Measurements from ENCODE around the gene LSS. TPM values are rescaled to one million over a fixed set of nuclear protein-coding genes. Genes with fewer than 3 reads are reported as not detected.

Gene LSS
- total and polyA plus RNA-seq, 2 of the 8 experiments (the other 6 are each of a cell fraction or from before 2014, with no cell fraction given), result 96.1 to 123 TPM

DNA sequence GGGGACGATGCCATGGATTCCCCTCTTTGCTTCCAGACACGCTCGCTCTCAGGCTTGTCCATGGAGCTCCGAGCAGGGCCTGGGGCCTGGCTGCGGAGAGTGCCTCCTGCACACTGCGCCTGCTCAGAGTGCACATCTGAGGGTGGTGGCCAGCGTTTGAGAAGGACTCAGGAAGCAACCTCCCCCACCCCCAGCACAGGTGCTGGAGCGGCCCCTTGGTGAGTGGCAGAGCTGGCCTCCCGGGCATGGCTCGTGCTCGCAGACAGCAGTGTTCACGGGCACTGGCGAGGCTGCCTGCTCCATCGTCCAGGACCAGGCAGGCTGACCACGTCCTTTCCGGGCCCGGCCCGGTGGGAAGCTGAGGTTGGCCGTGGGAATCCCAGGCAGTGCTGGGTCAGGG lies 47.1 kb downstream of the LSS start:
- 0 out of 2 replicates have a peak overlapping the region, but pooled peaks have one; percentile 52 for H2BK5ac ChIP-seq (ENCODE audit: low read depth, low read length)
- no peak overlapping the region for H3K23ac ChIP-seq (ENCODE audit: insufficient read length)
- H3K27ac ChIP-seq (ENCODE audit: low read depth, low read length), result peak overlapping the region; percentile 50; the same call in 1 of the 2 replicates
- H3K56ac ChIP-seq (replicated peaks; ENCODE audit: insufficient read length, low read depth, low read length), result no peak overlapping the region
- no peak overlapping the region for H3K14ac ChIP-seq (ENCODE audit: insufficient read length)
- H2AFZ ChIP-seq (ENCODE audit: low read length), result no peak overlapping the region
- H4K91ac ChIP-seq (replicated peaks; ENCODE audit: insufficient read length, low read length), result no peak overlapping the region
- 0 out of 2 replicates have a peak overlapping the region, but pooled peaks have one; percentile 39 for H2AK5ac ChIP-seq (ENCODE audit: low read depth, low read length)
- H4K20me1 ChIP-seq (replicated peaks in 1 of 2; ENCODE audit: control insufficient read depth in 1 of 2, insufficient read depth in 2 of 2, low read length in 2 of 2), result peaks cover 0 to 11% of the 10 kb centered on the region in 2 experiments
- H3K27me3 ChIP-seq (replicated peaks in 1 of 4; ENCODE audit: control insufficient read depth in 3 of 4, extremely low read depth in 1 of 4, insufficient read depth in 3 of 4, low read length in 3 of 4), result no peaks in the 10 kb centered on the region
- DNase-seq (ENCODE audit: low read depth in 1 of 2, low spot score in 2 of 2), result no peak
- CTCF ChIA-PET (ENCODE audit: partially characterized antibody), result interaction anchor here (0.8 to 2.5 kb wide), 3 partner anchors 28 to 39 kb away, joined by 3 to 8 read pairs (median 4); no protein-coding TSS in a partner anchor
- H4K8ac ChIP-seq (ENCODE audit: extremely low read depth, insufficient read depth, low read length), result peak overlapping the region; percentile 85
- peaks cover 0 to 2% (median 0%) of the 10 kb centered on the region in 4 experiments; a peak in 1 of 8 replicates for H3K36me3 ChIP-seq (ENCODE audit: control insufficient read depth in 2 of 4, insufficient read depth in 4 of 4, low read length in 3 of 4)
- H3K4me2 ChIP-seq (ENCODE audit: insufficient read depth in 1 of 2, low read depth in 2 of 2, low read length in 2 of 2), result no peak overlapping the region
- no peak for FAIRE-seq
- POLR2A ChIA-PET (ENCODE audit: partially characterized antibody), result no interaction called here
- no peaks in the 10 kb centered on the region for H3K9me3 ChIP-seq (ENCODE audit: insufficient read depth in 2 of 2, low read depth in 1 of 2, low read length in 1 of 2)
- no peak overlapping the region for H2BK15ac ChIP-seq (ENCODE audit: low read length)
- H2BK120ac ChIP-seq (replicated peaks; ENCODE audit: low read depth, low read length), result no peak overlapping the region
- no peak overlapping the region for H2BK20ac ChIP-seq (ENCODE audit: low read length)
- H3K4me3 ChIP-seq (ENCODE audit: extremely low read depth in 1 of 4, insufficient read depth in 2 of 4, low read depth in 3 of 4, low read length in 4 of 4), result no peak overlapping the region
- H4K5ac ChIP-seq (ENCODE audit: insufficient read length, low read depth, low read length), result no peak overlapping the region
- peaks cover 5% of the 10 kb centered on the region; the same call in 1 of the 2 replicates for H3K79me1 ChIP-seq (ENCODE audit: low read depth, low read length)
- H3K23me2 ChIP-seq (ENCODE audit: low read depth, low read length), result peaks cover 8% of the 10 kb centered on the region
- TF ChIP-seq SIX5 (IDR thresholded peaks at IDR 0.05; ENCODE audit: low read depth, low read length) (no peak), KDM5A (IDR thresholded peaks at IDR 0.05; ENCODE audit: low read length) (no peak), BACH1 (IDR thresholded peaks at IDR 0.05; ENCODE audit: low read length) (no peak), CBX5 (IDR thresholded peaks at IDR 0.05; ENCODE audit: low read depth, low read length) (no peak), POLR2A (IDR thresholded peaks at IDR 0.05; ENCODE audit: control extremely low read depth in 1 of 2, low read depth in 2 of 2, low read length in 2 of 2) (no peak), BRCA1 (IDR thresholded peaks at IDR 0.05; ENCODE audit: low read depth, low read length) (no peak), CTBP2 (IDR thresholded peaks at IDR 0.05; ENCODE audit: borderline replicate concordance, insufficient read depth, insufficient read length, low read length) (no peak), TBP (IDR thresholded peaks at IDR 0.05; ENCODE audit: low read depth, low read length) (no peak), GTF2F1 (IDR thresholded peaks at IDR 0.05; ENCODE audit: borderline replicate concordance, low read depth, low read length) (no peak), RBBP5 (IDR thresholded peaks at IDR 0.05; ENCODE audit: borderline replicate concordance, low read depth, low read length) (no peak), KDM4A (IDR thresholded peaks at IDR 0.05; ENCODE audit: low read depth, low read length, severe bottlenecking) (no peak), PHF8 (conservative IDR thresholded peaks at IDR 0.05; ENCODE audit: low read depth, low read length) (no peak)
- TF ChIP-seq, protein P1, sequence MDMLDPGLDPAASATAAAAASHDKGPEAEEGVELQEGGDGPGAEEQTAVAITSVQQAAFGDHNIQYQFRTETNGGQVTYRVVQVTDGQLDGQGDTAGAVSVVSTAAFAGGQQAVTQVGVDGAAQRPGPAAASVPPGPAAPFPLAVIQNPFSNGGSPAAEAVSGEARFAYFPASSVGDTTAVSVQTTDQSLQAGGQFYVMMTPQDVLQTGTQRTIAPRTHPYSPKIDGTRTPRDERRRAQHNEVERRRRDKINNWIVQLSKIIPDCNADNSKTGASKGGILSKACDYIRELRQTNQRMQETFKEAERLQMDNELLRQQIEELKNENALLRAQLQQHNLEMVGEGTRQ (IDR thresholded peaks at IDR 0.05; ENCODE audit: low read length), result no peak
- peaks cover 0 to 20% (median 9%) of the 10 kb centered on the region in 4 experiments; a peak in 5 of 7 replicates for H3K4me1 ChIP-seq (replicated peaks in 1 of 4; ENCODE audit: control insufficient read depth in 3 of 4, insufficient read depth in 4 of 4, low read length in 3 of 4)
- H3K4ac ChIP-seq (replicated peaks; ENCODE audit: insufficient read length, low read depth, low read length), result no peak overlapping the region
- no peak overlapping the region for H3K9ac ChIP-seq (replicated peaks in 1 of 4; ENCODE audit: extremely low read depth in 1 of 4, low read depth in 3 of 4, low read length in 3 of 4)
- H3K79me2 ChIP-seq (ENCODE audit: control insufficient read depth in 1 of 2, insufficient read depth in 2 of 2, low read length in 2 of 2), result peaks cover 0 to 13% of the 10 kb centered on the region in 2 experiments; a peak in 2 of 4 replicates
- H2BK12ac ChIP-seq (ENCODE audit: low read depth, low read length), result 0 out of 2 replicates have a peak overlapping the region, but pooled peaks have one; percentile 50
- no peak overlapping the region; the same call in 1 of the 2 replicates for H3K18ac ChIP-seq (ENCODE audit: extremely low read depth, low read length)
- WGBS, 2 experiments (ENCODE audit: extremely low coverage in 1 of 2, insufficient coverage in 1 of 2, insufficient read length in 1 of 2, insufficient replicate concordance in 2 of 2, low coverage in 1 of 2, low lambda C conversion rate in 2 of 2, missing lambda C conversion rate in 1 of 2), result 92% methylated on average over 19 of the region's 19 CpGs; no CpG with 5 or more reads in 1 of the 2 experiments

All from H1 (cell line).